Stimulated activated CD8-positive, alpha-beta memory T cell treated with anti-CD3 and anti-CD28 coated beads, Interleukin-15, amount 100 ng/mL, for 24 hours (primary cell): ENCODE data around the gene NSMF.

ENCODE experiments used
- DNase-seq: peaks from one replicate; pipeline ENCODE4 v3.0.0-alpha.2; 2020; ENCODE audit warnings: low read depth

The NSMF gene

DNA sequence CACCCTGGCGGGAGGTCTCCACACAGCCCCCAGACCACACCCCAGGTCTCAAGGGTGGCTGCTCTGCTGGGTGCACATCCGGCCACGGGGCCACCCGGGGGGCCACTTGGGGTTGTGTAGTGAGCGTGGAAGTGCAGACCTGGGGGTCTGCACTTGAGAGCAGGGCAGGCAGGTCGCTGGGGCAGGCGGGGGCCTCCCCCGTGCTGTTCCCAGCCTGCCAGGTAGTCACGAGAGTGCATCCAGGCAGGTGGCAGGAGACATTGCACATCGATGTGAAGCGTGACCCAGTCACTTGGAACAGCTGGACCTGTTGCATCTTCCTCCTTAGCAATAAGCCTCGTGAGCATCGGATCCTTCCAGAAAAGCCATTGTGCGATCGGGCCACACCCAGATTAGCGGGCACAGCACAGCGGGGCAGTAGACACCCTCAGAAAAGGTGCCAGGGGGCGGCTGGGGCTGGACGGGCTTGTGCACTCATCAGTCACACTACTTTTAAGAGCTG is 13.2 kb downstream of the NSMF start:
- no peak for DNase-seq

DNA sequence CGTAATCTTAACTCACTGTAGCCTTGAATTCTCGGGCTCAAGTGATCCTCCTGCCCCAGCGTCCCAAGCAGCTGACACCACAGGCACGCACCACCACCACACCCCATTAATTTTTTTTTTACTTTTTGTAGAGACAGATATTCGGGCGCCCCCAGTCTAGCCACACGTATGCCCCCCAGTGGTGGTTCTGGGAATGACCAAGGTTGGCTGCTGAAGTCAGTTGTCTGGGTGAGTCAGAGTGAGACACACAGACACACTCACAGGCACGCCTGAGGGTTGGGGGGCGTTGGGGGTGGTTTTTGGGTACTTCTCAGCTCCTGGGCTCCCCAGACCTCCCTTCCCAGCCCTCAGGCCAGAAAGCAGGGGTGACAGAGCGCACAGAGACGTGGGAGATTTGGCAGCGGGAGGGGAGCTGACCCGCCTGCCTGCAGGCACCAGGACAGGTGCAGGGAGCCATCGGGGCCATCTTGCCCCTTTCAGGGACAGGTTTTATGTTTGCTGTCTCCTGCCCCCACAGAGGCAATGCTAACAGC is 13.8 kb downstream of the NSMF start:
- DNase-seq = peak; percentile 64

DNA sequence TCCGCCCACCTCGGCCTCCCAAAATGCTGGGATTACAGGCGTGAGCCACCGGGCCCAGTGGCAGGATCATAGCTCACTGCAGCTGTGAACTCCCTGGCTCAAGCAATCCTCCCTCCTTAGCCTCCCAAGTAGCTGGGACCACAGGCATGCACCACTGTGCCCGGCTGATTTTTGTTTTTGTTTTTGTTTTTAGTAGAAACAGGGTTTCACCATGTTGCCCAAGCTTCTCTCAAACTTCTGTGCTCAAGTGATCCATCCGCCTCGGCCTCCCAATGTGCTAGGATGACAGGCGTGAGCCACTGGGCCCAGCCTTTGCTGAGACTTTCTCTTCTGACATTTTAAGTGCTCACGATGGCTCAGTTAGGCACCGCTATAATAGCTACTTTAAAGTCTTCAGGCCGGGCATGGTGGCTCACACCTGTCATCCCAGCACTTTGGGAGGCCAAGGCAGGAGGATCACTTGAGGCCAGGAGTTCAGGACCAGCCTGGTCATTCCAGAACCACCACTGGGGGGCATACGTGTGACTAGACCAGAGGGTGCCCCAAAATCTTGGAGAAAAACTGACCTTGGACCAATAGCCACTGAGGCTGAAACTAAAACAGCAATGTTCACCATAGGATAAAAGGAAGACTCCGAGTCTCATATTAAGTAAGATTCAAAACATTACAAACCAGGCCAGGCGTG is 14.9 kb downstream of the NSMF start:
- no peak for DNase-seq

DNA sequence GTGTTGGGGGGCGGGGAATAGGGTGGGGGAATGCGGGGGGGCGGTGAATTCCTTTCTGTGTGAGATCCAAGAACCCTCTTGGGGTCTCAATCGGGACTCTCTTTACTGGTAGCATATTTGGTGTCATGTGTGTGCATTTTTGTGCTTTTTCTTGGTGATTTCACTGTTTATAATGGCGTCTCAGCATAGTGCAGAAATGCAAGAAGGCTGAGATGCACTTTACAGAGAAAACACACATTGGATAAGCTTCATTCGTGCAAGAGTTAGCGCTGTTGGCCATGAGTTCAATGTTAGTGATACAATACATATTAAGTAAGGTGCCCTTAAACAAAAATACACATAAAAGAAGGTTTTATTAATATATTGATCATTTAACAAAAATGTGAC is 17.2 kb downstream of the NSMF start:
- no peak for DNase-seq

DNA sequence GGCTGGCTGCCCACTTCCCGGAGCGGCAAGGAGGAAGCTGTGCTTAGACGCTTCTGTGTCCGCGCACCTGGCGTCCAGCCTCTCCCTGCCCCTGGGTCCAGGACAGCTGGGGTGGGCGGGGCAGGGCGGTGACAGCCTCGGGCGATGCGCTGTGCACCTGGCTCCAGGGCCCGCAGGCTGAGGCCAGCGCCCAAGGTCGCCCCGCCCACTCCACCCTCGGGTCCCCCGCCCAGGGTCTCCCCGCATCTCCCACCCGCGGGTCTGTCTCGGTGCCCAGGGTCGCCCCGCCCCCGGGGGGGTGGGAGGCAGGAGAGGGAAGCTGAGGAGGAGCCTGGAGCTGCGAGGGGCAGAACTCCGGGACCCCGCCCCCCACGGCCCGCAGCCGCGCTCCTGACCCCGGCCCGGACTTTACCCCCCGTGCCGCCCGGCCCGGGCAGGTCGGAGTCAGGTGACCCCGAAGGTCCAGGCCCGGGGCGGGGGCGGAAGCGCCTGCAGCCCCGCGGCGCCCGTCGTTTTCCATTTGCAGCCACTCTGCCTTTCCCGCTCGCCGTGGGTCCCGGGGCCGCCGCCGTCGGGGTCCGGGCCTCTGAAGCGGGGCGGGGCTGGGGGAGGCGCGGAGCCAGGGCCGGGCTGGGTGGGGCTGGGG is 17.7 kb downstream of the NSMF start, which contains the start of gene ENTPD8:
Gene ENTPD8, minus strand, starts transcription at position 69 of the 646 bp plus-strand sequence. CDS start 3,072 bp downstream, outside the sequence.
- DNase-seq = no peak

DNA sequence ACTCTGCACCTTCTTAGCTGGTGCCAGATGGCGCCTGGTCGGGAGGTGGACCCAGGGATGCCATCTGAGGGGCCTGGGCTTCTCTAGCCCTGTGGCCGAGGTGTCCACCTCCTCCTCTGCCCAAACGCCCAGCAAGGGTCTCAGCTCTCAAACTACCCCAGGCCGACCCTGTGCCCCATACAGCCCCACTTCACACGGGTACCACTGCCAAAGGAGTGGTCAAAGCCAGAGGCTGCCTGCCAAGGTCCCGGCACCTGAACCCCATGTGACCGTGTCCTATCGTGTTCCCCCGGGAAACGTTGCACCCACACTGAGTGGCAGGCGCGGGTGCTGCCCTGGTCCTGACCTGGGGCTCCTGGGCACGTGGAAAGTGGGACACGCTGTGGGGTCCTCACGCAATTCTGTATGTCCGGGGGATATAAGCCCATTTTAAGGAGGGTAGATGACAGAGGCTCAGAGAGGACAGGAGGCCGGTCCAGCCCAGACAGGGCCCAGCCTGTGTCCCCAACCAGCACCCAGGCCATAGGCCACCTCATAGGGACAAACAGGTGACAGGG is 19.9 kb downstream of the NSMF start:
- no peak for DNase-seq

DNA sequence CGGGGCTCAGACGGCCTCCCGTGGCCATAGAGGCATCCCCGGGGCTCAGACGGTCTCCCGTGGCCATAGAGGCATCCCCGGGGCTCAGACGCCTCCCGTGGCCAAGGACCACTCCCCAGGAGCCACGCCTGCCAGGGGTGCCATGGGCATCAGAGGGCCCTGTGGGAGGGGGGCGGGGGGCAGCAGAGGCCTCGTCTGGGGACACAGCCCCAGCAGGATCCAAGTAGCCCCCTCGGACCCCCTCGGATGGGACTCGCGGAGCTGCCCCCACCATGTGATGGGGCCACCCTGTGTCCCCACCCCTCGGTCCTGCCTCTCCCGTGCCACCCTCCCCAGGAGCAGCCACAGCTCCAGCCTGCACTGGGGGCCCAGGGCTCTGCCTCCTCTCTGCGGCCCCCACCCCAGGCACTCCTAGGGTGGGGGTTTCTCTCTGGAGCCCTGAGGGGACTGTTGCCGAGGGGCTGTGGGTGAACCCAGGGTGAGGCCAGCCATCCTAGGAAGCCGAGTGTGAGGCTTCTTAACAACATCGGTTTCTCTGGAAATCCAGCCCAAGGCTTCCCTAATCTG is 20.5 kb downstream of the NSMF start:
- DNase-seq = no peak

DNA sequence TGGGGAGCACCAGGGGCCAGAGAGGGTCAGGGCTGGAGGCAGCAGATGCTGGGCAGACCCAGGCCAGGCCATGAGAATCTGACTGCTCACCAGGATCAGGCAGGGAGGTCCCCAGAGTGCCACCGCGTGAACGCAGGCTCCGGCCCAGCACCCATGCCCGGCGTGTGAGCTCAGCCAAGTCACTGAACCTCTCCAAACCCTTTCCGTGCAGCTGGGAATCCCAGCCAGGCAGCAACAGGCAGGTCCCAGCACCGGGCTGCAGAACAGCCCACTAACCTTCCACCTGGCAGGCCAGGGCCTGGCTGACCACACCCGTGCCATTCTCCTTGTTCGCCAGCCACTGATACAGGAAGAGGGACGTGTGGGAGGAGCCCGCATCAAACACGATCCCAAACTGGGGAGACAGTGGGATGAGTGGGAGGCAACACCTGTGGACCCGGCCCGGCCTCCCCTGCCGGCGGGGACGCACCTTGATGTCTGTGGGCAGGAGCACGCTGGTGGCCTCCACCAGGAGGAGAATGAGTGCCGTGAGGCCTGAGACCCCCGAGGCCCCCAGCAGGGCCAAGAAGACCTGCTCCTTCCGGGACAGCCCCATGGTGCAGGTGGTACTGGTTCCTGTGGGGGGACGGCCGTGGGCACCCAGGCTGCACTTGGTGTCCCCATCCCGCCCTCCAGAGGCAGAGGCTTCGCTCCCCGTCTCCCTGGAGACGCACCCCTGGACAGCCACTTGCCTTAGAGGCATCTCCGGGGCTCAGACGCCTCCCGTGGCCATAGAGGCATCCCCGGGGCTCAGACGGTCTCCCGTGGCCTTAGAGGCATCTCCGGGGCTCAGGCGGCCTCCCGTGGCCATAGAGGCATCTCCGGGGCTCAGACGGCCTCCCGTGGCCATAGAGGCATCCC is 21.2 kb downstream of the NSMF start:
- no peak for DNase-seq

DNA sequence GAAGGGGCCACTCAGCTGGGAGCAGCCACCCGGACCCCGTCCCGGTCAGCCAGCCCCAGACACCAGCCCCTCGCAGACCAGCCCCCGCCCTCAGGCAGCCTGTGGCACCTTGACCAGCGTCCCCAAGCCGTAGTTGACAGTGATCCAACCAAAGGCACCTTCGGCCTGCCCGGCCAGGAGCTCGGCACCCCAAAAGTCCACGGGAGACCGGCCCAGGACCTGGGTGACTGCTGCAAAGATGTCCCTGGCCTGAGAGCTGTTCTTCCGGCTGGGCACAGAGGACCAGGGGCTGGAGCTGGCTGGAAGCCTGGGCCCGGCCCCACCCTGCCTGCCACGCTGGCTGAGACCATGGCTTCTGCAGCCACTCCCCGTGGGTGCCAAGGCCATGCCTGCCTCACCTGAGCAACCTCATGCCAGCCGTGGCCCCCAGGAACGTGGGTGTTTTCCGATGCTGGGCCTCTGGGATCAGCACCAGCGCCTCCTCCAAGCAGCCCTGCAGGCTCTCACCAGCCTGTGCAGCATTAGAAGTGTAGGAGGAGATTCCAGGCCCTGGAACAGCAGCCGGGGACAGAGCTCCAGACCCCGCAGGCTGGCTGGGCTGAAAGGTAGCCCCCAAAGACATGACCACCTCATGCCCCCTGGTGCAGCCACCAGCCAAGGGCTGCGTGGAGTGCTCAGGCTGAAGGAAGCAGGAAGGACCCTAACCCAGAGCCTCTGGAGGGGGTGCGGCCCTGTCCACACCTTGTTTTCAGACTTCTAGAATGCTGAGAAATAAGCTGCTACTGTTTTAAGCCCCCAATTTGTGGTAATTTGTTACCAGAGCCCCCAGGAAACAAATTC is 22.2 kb downstream of the NSMF start:
- no peak for DNase-seq

DNA sequence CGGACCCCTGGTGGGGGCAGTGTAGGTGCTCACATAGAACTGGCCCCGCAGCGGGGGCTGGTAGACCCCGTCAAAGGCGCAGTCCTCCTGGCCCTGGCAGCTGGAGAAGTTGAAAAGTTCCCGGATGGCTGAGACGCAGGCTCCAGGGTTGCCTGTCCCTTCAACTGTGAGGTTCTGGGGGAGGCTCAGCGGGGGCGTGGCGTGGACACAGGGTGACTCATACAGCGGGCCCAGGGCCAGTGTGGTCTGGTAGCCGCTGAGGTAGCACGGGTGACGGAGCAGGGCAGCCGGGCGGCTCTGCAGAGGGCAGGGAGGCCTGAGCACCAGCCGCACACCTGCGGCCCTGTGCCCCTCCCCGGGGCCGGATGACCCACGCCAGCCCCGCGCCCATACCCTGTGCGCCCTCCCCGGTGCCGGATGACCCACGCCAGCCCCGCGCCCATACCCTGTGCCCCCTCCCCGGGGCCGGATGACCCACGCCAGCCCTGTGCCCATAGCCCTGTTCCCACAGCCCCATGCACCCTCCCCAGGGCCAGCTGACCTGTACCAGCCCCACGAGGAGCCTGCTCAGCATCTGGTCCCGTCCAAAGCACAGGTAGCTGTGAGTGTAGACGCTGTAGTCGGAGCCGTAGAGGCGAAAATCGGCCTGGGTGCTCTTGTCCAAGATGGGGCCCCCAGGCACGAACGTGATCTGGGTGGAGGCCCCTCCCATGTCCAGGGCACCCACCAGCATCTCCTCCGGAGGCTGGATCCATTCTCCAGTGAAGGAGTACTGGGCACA is 23.0 kb downstream of the NSMF start:
- DNase-seq = no peak

DNA sequence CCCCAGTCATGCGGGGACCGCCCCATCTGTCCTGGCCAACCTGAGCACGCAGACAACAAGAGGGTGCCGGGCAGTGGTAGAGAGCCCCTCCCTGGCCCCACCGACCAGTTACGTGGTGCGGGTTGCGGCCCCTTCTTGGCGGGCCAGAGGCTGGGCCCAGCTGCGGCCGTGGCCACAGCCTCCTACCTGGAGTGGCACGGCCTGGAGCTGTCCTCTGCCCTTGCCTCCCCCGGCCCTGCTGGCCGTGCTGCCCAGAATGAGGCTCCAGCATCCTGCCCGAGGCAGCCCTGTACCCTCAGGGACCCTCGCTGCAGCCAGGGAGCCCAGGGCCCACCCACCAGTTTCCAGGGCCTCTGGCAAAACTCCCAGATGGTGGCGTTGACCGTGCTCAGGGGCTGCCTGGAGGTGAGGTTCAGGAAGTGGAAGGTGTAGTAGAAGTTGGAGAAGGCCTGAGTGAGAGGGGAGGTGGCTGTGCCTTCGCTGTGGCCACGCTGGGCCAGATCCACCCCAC is 23.7 kb downstream of the NSMF start:
- no peak for DNase-seq

DNA sequence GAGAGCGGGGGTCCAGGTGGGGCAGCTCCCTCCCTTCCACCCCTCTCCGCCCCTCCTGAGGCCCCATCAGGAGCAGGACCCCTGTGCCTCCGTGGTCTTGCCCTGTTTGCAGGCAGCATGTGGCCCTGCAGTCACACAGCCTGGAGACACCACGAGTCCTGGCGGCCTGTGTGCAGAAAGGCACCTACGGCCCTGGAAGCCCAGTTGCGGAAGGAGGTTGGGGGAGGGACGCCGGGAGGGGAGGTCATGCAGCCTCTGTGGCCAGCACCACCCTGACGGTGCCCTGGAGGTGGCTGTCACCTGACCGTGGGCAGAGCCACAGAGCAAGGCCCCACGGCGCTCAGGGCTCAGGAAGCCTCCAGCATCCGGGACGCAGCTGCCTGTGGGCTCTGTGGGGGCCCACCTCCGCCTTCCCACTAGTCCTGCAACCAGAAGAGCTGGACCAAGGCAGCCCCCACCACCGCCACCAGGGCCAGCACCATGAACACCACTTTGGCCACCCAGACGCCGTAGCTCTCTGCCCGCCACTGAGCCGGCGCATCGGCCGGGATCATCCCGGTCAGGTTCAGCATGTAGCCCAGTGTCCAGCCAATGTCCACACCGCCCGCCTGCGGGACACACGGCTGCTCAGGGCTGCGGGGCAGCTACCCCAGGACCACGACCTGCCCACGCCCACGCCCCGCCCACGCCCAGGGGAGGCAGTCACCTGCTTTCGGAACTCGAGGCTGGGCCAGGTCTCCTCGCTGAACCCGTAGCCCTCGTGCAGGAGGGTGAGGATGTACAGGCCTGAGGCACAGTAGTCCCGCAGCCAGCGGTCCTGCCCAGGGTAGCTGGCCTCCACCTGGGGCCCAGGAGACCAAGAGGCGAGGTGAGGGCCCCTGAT is 24.4 kb downstream of the NSMF start:
- no peak for DNase-seq

DNA sequence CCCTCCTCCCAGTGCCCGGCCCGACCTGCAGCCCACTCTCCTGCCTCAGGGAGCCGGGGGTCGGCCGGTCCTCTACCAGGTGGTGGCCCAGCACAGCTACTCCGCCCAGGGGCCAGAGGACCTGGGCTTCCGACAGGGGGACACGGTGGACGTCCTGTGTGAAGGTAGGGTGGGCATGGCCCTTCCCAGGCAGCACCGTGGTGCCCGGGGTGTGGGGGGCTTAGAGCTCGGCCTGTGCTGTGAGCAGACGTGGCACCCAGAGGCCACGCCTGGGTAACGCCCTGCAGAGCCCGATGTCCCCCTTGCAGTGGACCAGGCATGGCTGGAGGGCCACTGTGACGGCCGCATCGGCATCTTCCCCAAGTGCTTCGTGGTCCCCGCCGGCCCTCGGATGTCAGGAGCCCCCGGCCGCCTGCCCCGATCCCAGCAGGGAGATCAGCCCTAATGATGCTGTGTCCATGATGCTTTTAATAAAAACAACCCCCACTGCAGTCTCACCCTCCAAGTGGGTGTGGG is 25.2 kb downstream of the NSMF start:
- no peak for DNase-seq

DNA sequence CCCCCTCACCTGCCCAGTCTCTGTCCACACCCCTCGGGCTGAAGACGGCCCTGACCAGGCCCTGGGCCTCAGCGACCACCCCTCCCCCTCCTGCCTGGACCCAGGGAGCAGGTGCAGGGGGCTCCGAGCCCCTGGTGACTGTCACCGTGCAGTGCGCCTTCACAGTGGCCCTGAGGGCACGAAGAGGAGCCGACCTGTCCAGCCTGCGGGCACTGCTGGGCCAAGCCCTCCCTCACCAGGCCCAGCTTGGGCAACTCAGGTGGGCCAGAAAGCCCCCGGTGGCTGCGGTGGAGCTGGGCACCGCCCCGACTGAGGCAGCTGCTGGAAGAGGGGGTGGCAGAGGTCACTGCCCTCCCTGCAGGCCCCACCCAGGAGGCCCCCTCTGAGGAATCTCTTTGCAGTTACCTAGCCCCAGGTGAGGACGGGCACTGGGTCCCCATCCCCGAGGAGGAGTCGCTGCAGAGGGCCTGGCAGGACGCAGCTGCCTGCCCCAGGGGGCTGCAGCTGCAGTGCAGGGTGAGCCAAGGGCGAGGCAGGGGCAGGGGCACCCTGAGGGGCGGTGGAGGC is 25.7 kb downstream of the NSMF start:
- no peak for DNase-seq

DNA sequence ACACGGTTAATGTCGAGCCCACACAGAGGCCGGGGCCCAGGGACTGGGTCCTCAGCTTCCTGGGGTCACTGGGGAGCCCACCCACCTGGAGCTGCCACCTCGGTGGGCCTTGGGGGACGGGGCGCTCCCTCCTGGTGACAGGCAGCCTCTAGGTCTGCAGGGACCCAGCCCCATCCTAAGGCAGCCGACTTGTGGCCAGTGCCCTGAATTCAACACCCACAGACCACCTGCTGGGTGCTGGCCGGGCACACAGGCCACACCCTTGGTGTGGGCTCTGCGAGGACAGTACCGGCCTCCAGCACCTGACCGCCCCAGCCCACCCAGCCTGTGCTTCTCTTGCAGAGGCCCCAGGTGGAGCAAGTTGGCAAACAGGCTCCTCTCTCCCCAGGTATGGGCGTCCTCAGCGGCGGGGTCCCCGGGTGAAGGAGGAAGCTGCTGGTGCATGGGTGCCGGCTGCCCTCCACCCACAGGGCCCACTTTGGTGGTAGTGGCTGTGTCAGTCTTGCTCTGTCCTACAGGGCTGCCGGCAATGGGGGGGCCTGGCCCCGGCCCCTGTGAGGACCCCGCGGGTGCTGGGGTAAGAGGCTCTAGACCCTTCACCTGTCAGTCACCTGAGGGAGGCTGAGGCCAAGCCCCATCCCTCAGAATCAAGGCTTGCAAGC is 26.3 kb downstream of the NSMF start:
- no peak for DNase-seq

DNA sequence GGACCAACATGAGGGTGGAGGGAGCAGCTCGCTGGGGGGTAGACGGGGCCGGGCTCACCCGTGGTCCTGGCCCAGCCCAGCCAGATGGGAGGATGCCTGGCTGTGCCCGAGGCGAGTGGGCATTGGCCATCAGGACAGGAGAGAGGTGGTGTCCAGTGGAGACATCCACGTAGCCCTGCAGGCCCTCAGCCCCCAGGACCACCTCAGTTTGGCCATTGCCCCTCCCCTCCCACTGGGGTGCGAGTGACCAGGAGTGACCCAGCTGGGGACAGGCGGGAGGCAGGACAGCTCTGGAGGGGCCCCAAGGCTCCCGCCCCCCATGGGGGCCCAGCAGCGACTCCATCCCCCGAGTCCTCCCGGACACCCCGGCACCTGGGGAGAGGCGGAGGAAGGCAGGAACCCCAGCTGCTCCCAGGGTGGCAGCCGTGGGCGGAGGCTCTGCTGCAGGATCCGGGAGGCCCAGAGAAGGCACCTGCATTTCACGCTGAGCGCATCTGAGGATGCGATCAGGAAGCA is 27.7 kb downstream of the NSMF start:
- no peak for DNase-seq

DNA sequence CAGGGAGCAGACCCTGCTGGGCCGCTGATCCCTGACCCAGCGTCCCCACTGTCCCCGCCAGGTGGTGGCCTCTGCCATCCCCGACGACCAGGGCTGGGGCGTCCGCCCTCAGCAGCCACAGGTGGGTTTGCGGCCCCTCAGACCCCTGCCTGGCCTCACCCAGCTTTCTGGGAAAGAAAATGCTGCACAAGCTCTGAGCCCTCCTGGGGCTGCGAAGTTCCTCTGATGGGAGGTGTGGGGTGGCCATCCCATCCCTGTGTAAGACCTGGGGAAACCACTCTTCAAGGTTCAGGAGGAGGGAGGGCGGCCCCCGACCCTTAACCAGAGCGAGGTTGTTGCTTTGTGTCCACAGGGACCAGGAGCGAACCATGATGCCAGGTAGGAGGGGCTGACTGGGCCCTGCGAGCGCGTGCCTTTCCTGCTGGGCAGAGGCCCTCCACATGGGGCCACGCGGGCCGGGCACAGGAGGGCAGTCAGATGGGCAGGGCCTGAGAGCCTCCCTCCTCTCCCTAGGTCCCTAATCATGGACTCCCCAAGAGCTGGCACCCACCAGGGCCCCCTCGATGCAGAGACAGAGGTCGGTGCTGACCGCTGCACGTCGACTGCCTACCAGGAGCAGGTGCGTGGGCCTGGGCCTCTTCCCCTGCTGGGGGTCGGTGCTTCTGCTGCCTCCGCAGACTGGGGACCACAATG is 28.3 kb downstream of the NSMF start:
- no peak for DNase-seq
